GM18907 (cell line): Measurements from ENCODE around the gene USP14.
A peak's percentile ranks its signal among the peaks of the same experiment; 100 is the strongest.
"Not testable (repeated sequence)": the region's sequence is repeated elsewhere in the genome, so short reads cannot be mapped to it uniquely, and the experiment has no call there.

ENCODE experiments used
- ATAC-seq: cut with Tn5 transposase; IDR thresholded peaks from one replicate; pipeline ENCODE4 v1.9.1; 2021; ENCODE audit warnings: mild to moderate bottlenecking, moderate library complexity; ENCODE audit not compliant: unreplicated experiment

Gene USP14

GRCh38 chr18:158128-159036 lies at the start of gene USP14:
Gene USP14, plus strand, starts transcription at chr18:158557. Its CDS starts 142 bp downstream, at chr18:158699.
- ATAC-seq = peak; percentile 95

GRCh38 chr18:108665-109063 lies 49.7 kb upstream of the USP14 start:
- ATAC-seq = peak; percentile 18

- ATAC-seq = peak; percentile 29
These were observed 49.0 kb upstream of the USP14 start for GRCh38 chr18:109130-109921.

- ATAC-seq = not testable (repeated sequence)
These were observed 48.5 kb upstream of the USP14 start for GRCh38 chr18:109922-110261.

GRCh38 chr18:110351-111201 lies 47.8 kb upstream of the USP14 start:
- ATAC-seq = not testable (repeated sequence)

GRCh38 chr18:111306-112014 lies 46.9 kb upstream of the USP14 start:
- ATAC-seq = no peak

- not testable (repeated sequence) for ATAC-seq
These were observed 46.2 kb upstream of the USP14 start for GRCh38 chr18:112015-112733.

- not testable (repeated sequence) for ATAC-seq
These were observed 37.7 kb upstream of the USP14 start for GRCh38 chr18:120539-121260.

- no peak for ATAC-seq
These were observed 23.3 kb upstream of the USP14 start for GRCh38 chr18:135045-135444.

GRCh38 chr18:136433-136832 lies 21.9 kb upstream of the USP14 start:
- ATAC-seq = peak; percentile 59

- ATAC-seq = no peak
These were observed 21.0 kb upstream of the USP14 start for GRCh38 chr18:137327-137726.

GRCh38 chr18:140670-141266 lies 17.6 kb upstream of the USP14 start:
- no peak for ATAC-seq

- ATAC-seq = not testable (repeated sequence)
These were observed 15.6 kb upstream of the USP14 start for GRCh38 chr18:142624-143296.

- ATAC-seq = no peak
These were observed 9.5 kb upstream of the USP14 start for GRCh38 chr18:148841-149240.

- no peak for ATAC-seq
These were observed 4.2 kb upstream of the USP14 start for GRCh38 chr18:154151-154550.

GRCh38 chr18:155688-156087 lies 2.7 kb upstream of the USP14 start:
- no peak for ATAC-seq

- ATAC-seq = no peak
These were observed 1.7 kb upstream of the USP14 start for GRCh38 chr18:156514-157230.
